Panc1 (cell line): ENCODE results near the gene ATP9A. TPM values are rescaled to one million over a fixed set of nuclear protein-coding genes. Genes with fewer than 3 reads are reported as not detected.
"Not testable (repeated sequence)": the region's sequence is repeated elsewhere in the genome, so short reads cannot be mapped to it uniquely, and the experiment has no call there.

Experiments used
- ATAC-seq: fragments of 200-7000 bp; cut with Tn5 transposase; 2 replicates; pipeline ENCODE4 v1.9.1; 2020; ENCODE audit warnings: mild to moderate bottlenecking, moderate library complexity
- BruUV-seq: library from RNA; stranded (reverse); fragments of 400-500 nt; replicated peaks from 2 replicates; lab custom pipeline; 2021; lab: Mats Ljungman, UMichigan
- CTCF ChIA-PET: fragments of 300-600 bp; sonication (Branson Sonifier 250); formaldehyde crosslinking; loops from one replicate; lab custom pipeline; 2022; ENCODE audit warnings: antibody characterized with exemption; lab: Charles Lee
- POLR2A ChIA-PET: fragments of 300-600 bp; sonication (Branson Sonifier 250); formaldehyde crosslinking; loops from one replicate; lab custom pipeline; 2022; ENCODE audit warnings: antibody characterized with exemption; lab: Charles Lee
- DNase-seq: peaks from one replicate; pipeline ENCODE4 v3.0.0-alpha.2; 2010; ENCODE audit warnings: low read depth, low spot score
- H3K27ac ChIP-seq: 2 replicates; pipeline ENCODE4 v1.5.1; 2011; ENCODE audit warnings: mild to moderate bottlenecking, low read length, inconsistent platforms
- H3K27me3 ChIP-seq: fragments of 200-500 bp; sonication (Bioruptor generic); 2 replicates; pipeline ENCODE4 v1.6.0; 2014; ENCODE audit warnings: low read length, inconsistent platforms; ENCODE audit not compliant: control insufficient read depth, insufficient read depth
- H3K36me3 ChIP-seq: fragments of 200-500 bp; sonication (Bioruptor generic); 2 replicates; pipeline ENCODE4 v1.5.1; 2014; ENCODE audit warnings: inconsistent platforms, mild to moderate bottlenecking, low read length, moderate library complexity; ENCODE audit not compliant: control insufficient read depth, insufficient read depth
- H3K4me1 ChIP-seq: 2 replicates; pipeline ENCODE4 v1.5.1; 2011; ENCODE audit warnings: inconsistent platforms, mild to moderate bottlenecking, low read length, moderate library complexity; ENCODE audit not compliant: control insufficient read depth, insufficient read depth
- H3K4me3 ChIP-seq, 2 experiments: 2 replicates each; pipeline ENCODE4 v1.5.1; 2011 to 2012; ENCODE audit warnings: low read depth in 2 of 2, low read length in 2 of 2, mild to moderate bottlenecking in 2 of 2, inconsistent platforms in 1 of 2, moderate library complexity in 1 of 2
- H3K9me3 ChIP-seq: fragments of 200-500 bp; sonication (Bioruptor generic); 2 replicates; pipeline ENCODE4 v1.5.1; 2014; ENCODE audit warnings: low read depth, mild to moderate bottlenecking, inconsistent platforms, low read length, moderate library complexity; ENCODE audit not compliant: control insufficient read depth, insufficient read depth
- CTCF ChIP-seq: fragments of 450-650 bp; IDR thresholded peaks from 2 replicates; pipeline ENCODE4 v1.5.1; 2017; ENCODE audit warnings: mild to moderate bottlenecking
- POLR2AphosphoS5 ChIP-seq: IDR thresholded peaks from 2 replicates; pipeline ENCODE4 v1.6.1; 2012; ENCODE audit warnings: mild to moderate bottlenecking, low read depth, low read length, moderate library complexity
- REST ChIP-seq, 2 experiments: IDR thresholded peaks; 2 replicates each; pipeline ENCODE4 v1.6.1; 2011 to 2012; ENCODE audit warnings: low read depth in 2 of 2, control low read depth in 1 of 2, low read length in 1 of 2, mild to moderate bottlenecking in 1 of 2, moderate library complexity in 1 of 2; ENCODE audit not compliant: insufficient read depth in 1 of 2
- SIN3A ChIP-seq: IDR thresholded peaks from 2 replicates; pipeline ENCODE4 v1.6.1; 2012; ENCODE audit warnings: low read depth, mild to moderate bottlenecking, low read length, moderate library complexity, borderline replicate concordance; ENCODE audit not compliant: insufficient read depth
- TCF7L2 ChIP-seq: IDR thresholded peaks from 2 replicates; pipeline ENCODE4 v1.6.1; 2011; ENCODE audit warnings: mild to moderate bottlenecking, low read depth, low read length, inconsistent platforms
- in situ Hi-C: cut with HindIII; loops from 2 replicates; pipeline ENCODE4 v1.10.0; 2016; ENCODE audit warnings: low sequenced_read_pairs, low pct_unique_long_range_greater_than_20kb
- intact Hi-C: fragments of 100-400 bp; cut with micrococcal nuclease; formaldehyde crosslinking; loops from one replicate; pipeline ENCODE4 v1.10.0; 2022; ENCODE audit not compliant: unreplicated experiment
- total RNA-seq: library from RNA; stranded (reverse); gene quantifications from one replicate; pipeline ENCODE4 v1.2.1, GENCODE V29; 2021; ENCODE audit not compliant: unreplicated experiment

ATP9A gene
- total RNA-seq, 1 experiment from 2014 or later: 8.7 TPM

GRCh38 chr20:51740838-51741237, 27.4 kb downstream of the ATP9A start:
- ATAC-seq (no peak), DNase-seq (no peak)
- no peak overlapping the region for H3K27ac ChIP-seq
- no peak for TF ChIP-seq CTCF
- no peak for TF ChIP-seq SIN3A
- no peak for TF ChIP-seq POLR2AphosphoS5
- TF ChIP-seq TCF7L2: no peak
- TF ChIP-seq REST (IDR thresholded peaks at IDR 0.05; ENCODE audit: insufficient read depth in 1 of 2, low read depth in 2 of 2, low read length in 1 of 2): no peak
- in situ Hi-C loops (no loop called here), intact Hi-C loops (no loop called here)
- BruUV-seq: no TSS peak
- ChIA-PET CTCF (no interaction called here), POLR2A (interaction anchor here (0.5 kb wide), 1 partner anchor 1012 kb away, joined by 4 read pairs; no protein-coding TSS in a partner anchor)
- no peak overlapping the region for H3K4me3 ChIP-seq
- no peaks in the 10 kb centered on the region for H3K9me3 ChIP-seq
- H3K36me3 ChIP-seq: no peaks in the 10 kb centered on the region
- peaks cover 18% of the 10 kb centered on the region for H3K4me1 ChIP-seq
- no peaks in the 10 kb centered on the region for H3K27me3 ChIP-seq

- H3K27ac ChIP-seq, in situ Hi-C loops, intact Hi-C loops, BruUV-seq, DNase-seq, H3K4me3 ChIP-seq, CTCF ChIA-PET, ATAC-seq, H3K27me3 ChIP-seq, H3K36me3 ChIP-seq, H3K9me3 ChIP-seq: not testable (repeated sequence)
- POLR2A ChIA-PET: interaction anchor here (0.5 kb wide), 1 partner anchor 1012 kb away, joined by 4 read pairs; no protein-coding TSS in a partner anchor
- H3K4me1 ChIP-seq: peaks cover 21% of the 10 kb centered on the region
Measured at GRCh38 chr20:51740308-51740707, 27.9 kb downstream of the ATP9A start.

- no TSS peak for BruUV-seq
- no peaks in the 10 kb centered on the region for H3K36me3 ChIP-seq
- CTCF ChIA-PET: no interaction called here
- DNase-seq: no peak
- ATAC-seq: no peak
- H3K4me1 ChIP-seq: peaks cover 19% of the 10 kb centered on the region
- no peaks in the 10 kb centered on the region for H3K27me3 ChIP-seq
- TF ChIP-seq POLR2AphosphoS5: no peak
- TF ChIP-seq TCF7L2: no peak
- no peaks in the 10 kb centered on the region for H3K9me3 ChIP-seq
- in situ Hi-C loops (no loop called here), intact Hi-C loops (no loop called here)
- POLR2A ChIA-PET: no interaction called here
- no peak overlapping the region for H3K27ac ChIP-seq
- H3K4me3 ChIP-seq: no peak overlapping the region
Measured at GRCh38 chr20:51739722-51740249, 28.4 kb downstream of the ATP9A start.
